GM20000 (cell line): ENCODE measurements around the gene FGF10.

Experiments used
- DNase-seq: peaks from one replicate; pipeline ENCODE4 v3.0.0; 2012; ENCODE audit warnings: low spot score
- TF ChIP-seq, protein P1 (sequence below): IDR thresholded peaks from 2 replicates; pipeline ENCODE4 v1.5.1; 2012; ENCODE audit warnings: mild to moderate bottlenecking, control low read depth; ENCODE audit errors: extremely low read depth, missing control alignments

The FGF10 gene

GRCh38 chr5:44266882-44267576 is 122.2 kb downstream of the FGF10 start:
- DNase-seq = no peak
- TF ChIP-seq, protein P1, sequence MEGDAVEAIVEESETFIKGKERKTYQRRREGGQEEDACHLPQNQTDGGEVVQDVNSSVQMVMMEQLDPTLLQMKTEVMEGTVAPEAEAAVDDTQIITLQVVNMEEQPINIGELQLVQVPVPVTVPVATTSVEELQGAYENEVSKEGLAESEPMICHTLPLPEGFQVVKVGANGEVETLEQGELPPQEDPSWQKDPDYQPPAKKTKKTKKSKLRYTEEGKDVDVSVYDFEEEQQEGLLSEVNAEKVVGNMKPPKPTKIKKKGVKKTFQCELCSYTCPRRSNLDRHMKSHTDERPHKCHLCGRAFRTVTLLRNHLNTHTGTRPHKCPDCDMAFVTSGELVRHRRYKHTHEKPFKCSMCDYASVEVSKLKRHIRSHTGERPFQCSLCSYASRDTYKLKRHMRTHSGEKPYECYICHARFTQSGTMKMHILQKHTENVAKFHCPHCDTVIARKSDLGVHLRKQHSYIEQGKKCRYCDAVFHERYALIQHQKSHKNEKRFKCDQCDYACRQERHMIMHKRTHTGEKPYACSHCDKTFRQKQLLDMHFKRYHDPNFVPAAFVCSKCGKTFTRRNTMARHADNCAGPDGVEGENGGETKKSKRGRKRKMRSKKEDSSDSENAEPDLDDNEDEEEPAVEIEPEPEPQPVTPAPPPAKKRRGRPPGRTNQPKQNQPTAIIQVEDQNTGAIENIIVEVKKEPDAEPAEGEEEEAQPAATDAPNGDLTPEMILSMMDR = no peak

DNA sequence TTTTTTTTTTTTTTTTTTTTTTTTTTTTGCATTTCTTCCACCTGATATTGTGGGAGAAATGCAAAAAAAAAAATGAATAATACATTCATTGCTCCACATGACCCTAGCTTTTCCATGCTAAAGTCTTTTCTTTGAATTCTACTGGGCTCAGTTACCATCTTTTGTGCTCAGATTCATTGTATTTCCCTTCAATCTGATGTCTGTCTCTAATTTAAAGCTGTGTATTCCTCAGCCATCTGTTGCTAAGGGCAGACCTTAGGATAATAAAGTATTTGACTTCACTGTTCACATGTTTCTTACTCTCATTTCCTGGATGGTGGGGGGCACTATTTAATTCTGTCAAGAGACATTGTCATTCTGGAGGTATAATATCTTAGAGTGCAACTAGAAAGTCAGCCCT is 123.5 kb downstream of the FGF10 start:
- TF ChIP-seq, protein P1 = no peak
- DNase-seq = no peak

DNA sequence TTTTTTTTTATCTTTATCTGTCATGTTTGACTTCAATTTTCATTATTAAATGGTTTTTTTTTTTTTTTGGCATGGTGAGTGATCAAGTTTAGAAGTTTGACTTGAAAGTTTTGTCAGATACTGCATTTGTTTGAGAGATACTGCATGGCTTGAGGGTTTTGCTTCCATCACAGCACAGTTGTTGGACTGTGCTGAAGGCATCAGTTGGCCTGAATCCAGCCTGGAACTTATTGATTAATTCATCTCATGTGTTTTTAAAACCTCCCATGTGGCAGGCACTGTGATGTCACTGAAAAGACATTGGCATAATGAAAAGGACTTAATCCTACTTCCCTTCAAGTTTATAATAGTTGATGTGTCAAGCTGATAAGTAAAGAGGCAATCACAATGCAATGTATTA is 128.4 kb downstream of the FGF10 start:
- TF ChIP-seq, protein P1 = no peak

GRCh38 chr5:44257653-44258365 is 131.4 kb downstream of the FGF10 start:
- no peak for DNase-seq
- TF ChIP-seq, protein P1 = no peak

More for the DNA sequence above, 128.4 kb downstream of the FGF10 start:
- no peak for DNase-seq

DNA sequence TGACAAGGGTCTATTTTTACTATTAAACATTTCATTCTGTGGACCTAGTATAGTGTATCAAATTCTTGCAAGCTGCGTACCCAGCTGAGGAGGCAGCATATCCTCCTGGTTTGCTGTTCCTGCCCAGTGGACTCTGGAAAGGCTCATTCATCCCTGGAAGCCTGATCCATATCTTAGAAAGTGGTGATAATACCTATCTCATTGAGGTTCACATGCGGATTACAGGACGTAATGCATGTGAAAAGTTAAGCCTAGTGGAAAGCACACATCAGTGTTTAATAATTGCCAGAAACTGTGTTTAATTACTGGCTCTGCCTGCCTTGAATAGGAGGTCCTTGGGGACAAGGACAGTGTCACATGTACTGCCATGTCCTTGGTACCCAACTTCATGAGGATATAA is 132.0 kb downstream of the FGF10 start:
- TF ChIP-seq, protein P1 = no peak
- no peak for DNase-seq
